ENCODE data around the gene CBFB.

CBFB gene

GRCh38 chr16:67016681-67017420, 12.1 kb upstream of the CBFB start:
- DNase-seq (ENCODE audit: low spot score): no peak

GRCh38 chr16:67017421-67017750, 11.6 kb upstream of the CBFB start:
- DNase-seq (ENCODE audit: low spot score): no peak

GRCh38 chr16:67017810-67018488, 11.0 kb upstream of the CBFB start:
- peak; percentile 95 for DNase-seq (ENCODE audit: low spot score)

- no peak for DNase-seq (ENCODE audit: low spot score)
These were observed 9.8 kb upstream of the CBFB start for GRCh38 chr16:67019171-67019570.

GRCh38 chr16:67021321-67021720, 7.6 kb upstream of the CBFB start:
- DNase-seq (ENCODE audit: low spot score): no peak

- no peak for DNase-seq (ENCODE audit: low spot score)
These were observed 6.3 kb upstream of the CBFB start for GRCh38 chr16:67022531-67023214.

- DNase-seq (ENCODE audit: low spot score): no peak
These were observed 5.3 kb upstream of the CBFB start for GRCh38 chr16:67023689-67024088.

GRCh38 chr16:67024384-67025209, 4.4 kb upstream of the CBFB start:
- no peak for DNase-seq (ENCODE audit: low spot score)

- no peak for DNase-seq (ENCODE audit: low spot score)
These were observed 3.8 kb upstream of the CBFB start for GRCh38 chr16:67025210-67025550.

GRCh38 chr16:67026570-67026969, 2.4 kb upstream of the CBFB start:
- DNase-seq (ENCODE audit: low spot score): no peak

GRCh38 chr16:67027046-67027445, 1.9 kb upstream of the CBFB start:
- no peak for DNase-seq (ENCODE audit: low spot score)

- DNase-seq (ENCODE audit: low spot score): no peak
These were observed 718 bp upstream of the CBFB start for GRCh38 chr16:67028167-67028695.

GRCh38 chr16:67029254-67030096, 526 bp downstream of the CBFB start:
- DNase-seq (ENCODE audit: low spot score): peak; percentile 59

GRCh38 chr16:67030221-67030962, 1.4 kb downstream of the CBFB start:
- DNase-seq (ENCODE audit: low spot score): no peak

GRCh38 chr16:67034487-67034886, 5.5 kb downstream of the CBFB start:
- DNase-seq (ENCODE audit: low spot score): no peak

GRCh38 chr16:67035364-67035763, 6.4 kb downstream of the CBFB start:
- DNase-seq (ENCODE audit: low spot score): no peak

GRCh38 chr16:67036323-67036741, 7.4 kb downstream of the CBFB start:
- no peak for DNase-seq (ENCODE audit: low spot score)

- peak; percentile 57 for DNase-seq (ENCODE audit: low spot score)
These were observed 10.5 kb downstream of the CBFB start for GRCh38 chr16:67039260-67040020.

- DNase-seq (ENCODE audit: low spot score): no peak
These were observed 11.2 kb downstream of the CBFB start for GRCh38 chr16:67040166-67040565.

GRCh38 chr16:67040906-67041305, 12.0 kb downstream of the CBFB start:
- DNase-seq (ENCODE audit: low spot score): no peak
